NCI-H2196 treated with DMSO at 0.1 percent for 48 hours (cell line): ENCODE results near the gene HMCN1.
A peak's percentile ranks its signal among the peaks of the same experiment; 100 is the strongest.
"Not testable (repeated sequence)": the region's sequence is repeated elsewhere in the genome, so short reads cannot be mapped to it uniquely, and the experiment has no call there.

Experiments used
- DNase-seq: peaks from one replicate; lab custom pipeline; 2025; ENCODE audit not compliant: unreplicated experiment; lab: John Stamatoyannopoulos, UW

HMCN1 gene

GRCh38 chr1:186186251-186186650 lies 452.1 kb downstream of the HMCN1 start:
- DNase-seq: not testable (repeated sequence)

- DNase-seq: no peak
These were observed 453.4 kb downstream of the HMCN1 start for GRCh38 chr1:186187601-186188000.

DNA sequence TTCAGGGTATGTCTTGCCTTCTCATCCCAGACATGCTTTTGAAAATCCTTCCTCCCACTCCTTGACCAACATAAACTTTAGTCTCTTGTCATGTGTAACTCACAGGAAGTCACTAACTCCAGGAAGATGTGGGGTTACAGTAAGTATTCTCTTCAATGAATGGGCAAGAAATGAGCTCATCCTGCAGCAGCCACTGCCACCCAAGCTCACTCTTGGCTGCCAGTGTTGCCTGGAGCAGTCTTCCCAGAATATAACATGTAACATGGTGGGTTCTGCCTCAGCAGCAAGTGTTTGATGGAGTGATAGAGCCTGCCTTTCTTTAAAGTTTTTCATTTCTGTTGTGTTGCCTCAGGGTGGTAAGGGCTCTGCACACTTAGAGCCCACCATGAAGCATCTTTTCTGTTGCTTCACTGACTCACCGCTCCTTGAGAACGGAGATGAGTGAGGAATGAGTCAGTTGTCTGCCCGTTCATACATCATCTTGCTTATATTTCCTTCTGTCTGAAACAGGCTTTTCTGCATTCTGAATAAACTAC lies 453.9 kb downstream of the HMCN1 start:
- no peak for DNase-seq

GRCh38 chr1:186188736-186189135 lies 454.5 kb downstream of the HMCN1 start:
- no peak for DNase-seq

GRCh38 chr1:186189156-186189555 lies 455.0 kb downstream of the HMCN1 start:
- no peak for DNase-seq

DNA sequence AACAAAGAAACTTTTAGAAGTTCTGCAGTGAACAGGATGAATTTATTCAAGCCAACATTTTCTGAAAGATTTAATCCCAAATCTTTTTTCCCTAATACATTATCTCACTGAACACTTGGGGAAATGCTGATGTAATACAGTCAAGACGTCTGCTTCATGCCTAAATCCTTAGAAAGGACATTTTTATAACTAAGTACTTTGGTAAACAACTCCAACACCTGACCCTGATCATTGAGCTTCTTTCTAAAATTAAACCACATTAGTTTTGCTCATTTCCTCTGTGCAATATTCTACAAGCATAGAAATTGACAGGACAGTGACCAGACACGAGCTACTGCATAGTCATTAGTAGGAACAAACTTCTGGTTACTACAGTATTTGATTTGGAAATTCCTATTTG lies 457.3 kb downstream of the HMCN1 start:
- no peak for DNase-seq

DNA sequence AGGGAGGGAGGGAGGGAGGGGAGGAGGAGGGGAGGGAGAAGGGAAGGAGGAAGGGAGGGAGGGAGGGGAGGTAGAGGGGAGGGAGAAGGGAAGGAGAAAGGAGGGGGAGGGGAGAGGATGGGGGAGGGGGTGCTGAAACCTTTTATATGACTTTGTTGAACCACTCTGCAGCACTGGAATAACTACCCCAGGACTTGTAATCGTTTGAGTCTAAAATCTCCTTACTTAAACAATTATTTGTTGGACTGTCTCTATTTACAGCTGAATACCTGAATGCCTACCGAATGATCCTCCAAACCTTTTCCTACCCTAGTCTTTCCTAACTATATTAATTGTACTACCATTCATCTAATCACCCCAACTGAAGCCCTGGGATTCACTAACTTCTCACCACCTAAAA lies 459.0 kb downstream of the HMCN1 start:
- DNase-seq: no peak

DNA sequence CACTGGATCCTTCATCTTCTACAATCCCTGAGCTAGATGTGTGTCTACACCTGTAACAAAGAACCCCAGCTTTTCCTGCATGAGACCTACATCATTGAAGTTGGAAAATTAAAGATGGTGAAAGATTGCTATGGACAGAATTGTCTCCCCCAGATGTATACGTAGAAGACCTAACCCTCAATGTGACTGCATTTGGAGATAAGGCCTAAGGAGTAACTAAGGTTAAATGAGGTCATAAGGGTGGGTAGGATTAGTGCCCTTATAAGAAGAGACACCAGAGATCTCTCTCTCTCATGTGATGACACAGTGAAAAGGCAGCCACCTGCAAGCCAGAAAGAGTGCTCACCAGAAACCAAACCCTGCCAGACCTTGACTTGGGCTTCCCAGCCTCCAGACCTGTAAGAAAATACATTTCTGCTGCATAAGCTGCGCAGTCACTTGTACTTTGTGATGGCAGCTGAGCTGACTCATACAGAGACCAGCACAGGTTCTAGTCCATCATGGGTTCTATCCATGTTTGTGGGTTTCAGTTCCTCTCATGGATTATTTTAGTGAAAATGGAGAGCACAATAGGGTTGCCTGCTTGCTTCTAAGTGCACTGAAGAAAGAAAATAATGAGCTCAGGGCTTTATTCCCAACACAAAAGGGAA lies 460.0 kb downstream of the HMCN1 start:
- no peak for DNase-seq

DNA sequence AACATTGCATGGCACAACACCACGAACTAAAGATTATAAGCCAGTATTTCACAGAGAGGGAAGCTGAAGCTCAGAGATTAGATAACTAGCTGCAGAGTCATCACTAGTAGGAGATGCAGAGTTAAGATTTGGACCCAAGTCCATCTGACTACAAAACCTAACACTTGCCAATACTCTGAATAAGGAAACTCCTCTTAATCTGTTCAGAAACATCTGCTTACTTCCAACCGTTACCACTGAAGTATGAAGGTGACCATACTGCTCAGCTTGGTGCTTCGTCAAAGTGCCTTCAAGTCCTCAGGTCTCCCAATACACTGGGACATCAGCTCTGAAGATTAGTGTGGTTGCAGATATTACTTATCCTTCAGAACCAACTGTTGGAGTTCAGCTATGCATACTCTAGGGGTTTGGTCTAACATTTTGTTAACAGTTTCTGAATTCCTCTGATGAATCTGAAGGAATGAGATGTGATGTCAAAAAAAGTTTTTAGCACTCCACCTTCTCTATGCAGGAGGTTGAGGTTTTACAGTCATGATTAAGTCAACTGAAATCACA lies 461.3 kb downstream of the HMCN1 start:
- no peak for DNase-seq

DNA sequence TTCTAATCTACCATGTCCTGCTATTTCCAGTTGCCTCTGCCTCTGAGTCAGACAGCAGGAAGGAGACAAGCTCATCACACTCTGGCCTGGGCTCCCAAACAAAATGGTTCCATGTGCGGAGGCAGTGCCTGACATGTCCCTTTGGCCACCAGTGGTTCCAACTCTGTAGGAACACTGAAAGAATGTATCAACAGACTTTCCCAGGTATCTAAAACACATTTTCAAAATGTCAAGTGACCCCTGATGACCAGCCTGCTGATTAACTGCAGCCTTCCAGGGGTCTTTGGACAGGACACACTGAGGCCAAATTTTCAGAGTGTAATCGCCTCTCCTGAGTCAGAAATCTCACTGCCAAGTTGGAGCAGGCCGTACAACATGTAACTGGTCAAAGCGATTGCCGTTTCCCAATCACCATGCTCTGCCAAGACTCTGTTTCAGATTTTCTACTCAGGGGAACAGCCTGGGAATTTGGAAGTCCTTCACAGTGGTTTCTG lies 468.1 kb downstream of the HMCN1 start:
- DNase-seq: no peak

DNA sequence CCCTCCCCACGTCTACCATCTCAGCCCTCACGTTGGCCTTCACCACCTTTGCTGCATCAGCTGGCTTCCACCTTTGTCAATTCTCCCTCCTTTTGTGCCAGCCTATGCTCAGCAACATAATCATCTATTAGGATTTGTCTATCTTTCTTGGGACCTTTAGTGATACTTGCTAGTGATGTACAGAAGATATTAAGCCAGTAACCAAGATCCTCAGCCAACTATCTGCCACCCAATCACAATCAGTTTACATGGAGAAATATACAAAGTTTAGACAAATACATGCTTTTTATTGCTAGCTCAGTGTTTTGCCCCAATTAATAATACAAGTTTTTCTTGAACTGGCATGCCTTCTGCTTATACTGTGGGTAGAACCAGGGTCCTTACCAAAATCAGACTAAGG lies 468.6 kb downstream of the HMCN1 start:
- no peak for DNase-seq

DNA sequence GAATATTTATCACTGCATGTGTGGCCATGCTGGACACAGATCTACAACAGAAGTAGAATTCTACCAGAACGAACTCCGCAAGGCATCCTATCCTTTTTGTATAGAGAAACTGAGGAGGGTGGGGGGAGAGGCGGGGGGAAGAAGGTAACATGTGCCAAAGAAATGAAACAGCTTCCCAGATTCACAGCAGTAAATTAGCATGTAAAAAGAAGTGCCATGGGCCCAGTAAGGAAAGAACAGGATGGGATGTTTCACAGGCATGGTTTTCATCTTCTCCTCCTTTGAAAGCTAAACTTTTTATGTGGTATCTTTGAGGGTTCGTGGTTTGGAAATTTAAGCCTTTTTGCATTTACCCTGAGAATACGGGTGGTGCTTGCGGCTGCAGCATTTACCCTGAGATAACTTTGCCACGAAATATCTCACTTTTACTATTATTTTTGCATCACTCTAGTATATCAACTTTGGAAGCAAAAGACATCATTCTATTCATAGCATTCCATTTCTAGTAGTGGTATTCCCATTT lies 471.9 kb downstream of the HMCN1 start:
- no peak for DNase-seq

- DNase-seq: no peak
These were observed 473.3 kb downstream of the HMCN1 start for GRCh38 chr1:186207391-186208085.

GRCh38 chr1:186208405-186209129 lies 474.4 kb downstream of the HMCN1 start:
- DNase-seq: no peak

GRCh38 chr1:186210258-186210657 lies 476.1 kb downstream of the HMCN1 start:
- DNase-seq: no peak

DNA sequence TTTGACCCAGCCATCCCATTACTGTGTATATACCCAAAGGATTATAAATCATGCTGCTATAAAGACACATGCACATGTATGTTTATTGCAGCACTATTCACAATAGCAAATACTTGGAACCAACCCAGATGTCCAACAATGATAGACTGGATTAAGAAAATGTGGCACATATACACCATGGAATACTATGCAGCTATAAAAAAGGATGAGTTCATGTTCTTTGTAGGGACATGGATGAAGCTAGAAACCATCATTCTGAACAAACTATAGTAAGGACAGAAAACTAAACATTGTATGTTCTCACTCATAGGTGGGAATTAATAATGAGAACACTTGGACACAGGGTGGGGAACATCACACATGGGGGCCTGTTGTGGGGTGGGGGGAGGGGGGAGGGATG lies 477.4 kb downstream of the HMCN1 start:
- not testable (repeated sequence) for DNase-seq

GRCh38 chr1:186212568-186213224 lies 478.5 kb downstream of the HMCN1 start:
- peak; percentile 40 for DNase-seq

- DNase-seq: no peak
These were observed 479.0 kb downstream of the HMCN1 start for GRCh38 chr1:186213225-186213607.

- DNase-seq: no peak
These were observed 480.6 kb downstream of the HMCN1 start for GRCh38 chr1:186214791-186215190.

DNA sequence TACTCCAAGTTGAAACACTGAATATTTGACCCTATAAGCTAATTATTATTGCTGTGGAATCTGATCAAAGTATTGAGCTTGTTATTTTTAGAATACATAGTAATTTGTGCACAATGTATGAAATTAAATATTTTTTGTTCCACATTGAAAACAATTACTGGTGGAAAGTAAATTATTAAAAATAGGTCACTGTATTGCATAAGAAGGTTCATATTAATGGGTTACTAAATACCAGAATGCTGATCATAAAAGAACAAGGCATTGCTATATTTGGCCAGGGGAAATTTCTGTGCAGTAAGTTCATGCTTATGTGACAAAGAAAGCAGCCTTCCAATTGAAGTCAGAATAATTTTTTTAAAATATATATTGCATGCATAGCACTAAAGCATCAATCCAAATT lies 481.4 kb downstream of the HMCN1 start:
- DNase-seq: no peak
